ENCODE measurements around the gene ZNF500.

ZNF500 gene

DNA sequence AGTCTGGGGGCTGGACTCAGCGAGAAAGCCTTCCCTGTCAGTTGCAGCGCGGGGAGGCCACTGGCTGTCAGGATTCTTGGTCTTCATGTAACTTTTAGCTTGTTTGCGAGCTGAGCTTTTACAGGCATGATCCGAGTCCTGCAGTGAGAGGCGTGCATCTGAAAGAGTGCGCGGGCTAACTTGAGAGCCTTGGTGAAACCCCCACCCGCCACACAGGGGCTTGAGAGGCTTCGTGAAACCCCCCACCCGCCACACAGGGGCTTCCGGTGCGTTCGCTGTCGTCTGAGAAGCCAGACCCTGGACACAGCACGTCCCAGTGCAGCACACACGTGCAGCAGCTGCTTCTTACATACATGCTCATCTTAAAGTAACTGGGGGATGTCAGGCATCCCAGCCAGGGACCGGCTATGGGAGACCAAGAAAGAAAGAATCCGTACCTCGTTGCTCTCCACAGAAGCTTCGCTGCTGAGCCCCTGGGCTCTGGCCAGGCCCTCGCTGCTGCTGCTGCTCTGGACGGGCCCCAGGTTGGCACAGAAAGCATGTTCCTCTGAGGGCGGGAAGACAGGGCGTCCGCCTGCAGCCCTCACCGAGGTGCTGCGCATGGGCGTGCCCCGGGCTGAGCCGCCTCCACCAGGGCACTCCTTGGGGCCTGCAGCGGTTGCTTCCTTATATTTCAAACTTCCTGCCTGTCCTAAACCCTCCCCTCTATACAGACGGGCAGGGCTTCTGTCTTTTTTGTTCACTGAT, 65.8 kb downstream of the ZNF500 start:
- no peak for DNase-seq

DNA sequence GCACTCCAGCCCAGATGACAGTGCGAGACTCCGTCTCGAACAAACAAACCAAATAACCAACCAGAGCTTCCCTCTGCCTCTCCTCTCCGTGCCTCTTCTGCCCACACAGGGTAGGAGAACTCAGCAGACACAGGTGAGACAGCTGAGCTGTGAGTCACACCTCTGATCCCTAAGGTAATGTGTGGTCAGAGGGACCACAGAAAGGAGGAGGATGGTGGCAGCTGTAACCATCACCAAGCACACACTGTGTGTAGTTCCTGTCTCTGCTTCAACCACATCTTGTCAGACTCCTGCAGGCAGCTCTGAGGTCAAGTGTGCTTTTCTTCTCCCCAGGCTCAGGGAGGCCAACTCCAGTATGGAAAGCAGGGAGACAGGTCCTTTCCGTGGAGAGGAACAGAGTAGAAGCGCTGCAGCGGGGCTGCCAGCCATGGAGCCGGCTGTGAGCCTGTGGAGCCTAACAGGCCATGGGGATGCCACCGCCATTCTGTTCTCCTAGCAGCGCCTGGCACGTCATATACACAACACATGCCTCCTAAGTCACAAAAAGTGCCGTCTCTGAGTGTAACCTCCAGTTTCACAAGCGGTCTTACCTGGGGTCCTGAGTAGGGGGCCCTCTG, 66.5 kb downstream of the ZNF500 start:
- DNase-seq, result no peak

DNA sequence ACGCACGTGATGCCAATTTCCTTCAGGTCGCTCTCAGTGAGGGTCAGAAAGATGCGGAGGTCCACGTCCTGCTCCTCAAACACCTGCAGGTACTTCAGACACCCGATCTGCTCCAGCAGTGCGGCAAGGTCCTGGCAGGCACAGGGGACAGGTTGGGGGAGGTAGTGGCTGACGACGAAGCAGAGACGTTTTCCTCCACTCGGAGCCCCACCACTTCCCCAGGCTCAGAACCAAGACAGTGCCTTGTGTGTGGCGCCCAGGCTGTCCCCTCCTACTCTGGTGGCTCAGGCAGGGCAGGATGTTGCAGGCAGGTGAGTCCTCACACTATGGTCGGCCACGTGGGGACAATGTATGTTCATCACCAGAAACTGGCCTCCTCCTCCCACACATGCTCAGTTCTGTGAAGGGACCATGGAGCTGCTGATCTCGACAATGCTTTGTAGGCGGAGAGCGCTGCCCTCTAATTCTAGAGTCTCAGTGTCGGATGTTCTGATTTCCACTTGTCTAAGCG, 67.9 kb downstream of the ZNF500 start:
- DNase-seq, result no peak

DNA sequence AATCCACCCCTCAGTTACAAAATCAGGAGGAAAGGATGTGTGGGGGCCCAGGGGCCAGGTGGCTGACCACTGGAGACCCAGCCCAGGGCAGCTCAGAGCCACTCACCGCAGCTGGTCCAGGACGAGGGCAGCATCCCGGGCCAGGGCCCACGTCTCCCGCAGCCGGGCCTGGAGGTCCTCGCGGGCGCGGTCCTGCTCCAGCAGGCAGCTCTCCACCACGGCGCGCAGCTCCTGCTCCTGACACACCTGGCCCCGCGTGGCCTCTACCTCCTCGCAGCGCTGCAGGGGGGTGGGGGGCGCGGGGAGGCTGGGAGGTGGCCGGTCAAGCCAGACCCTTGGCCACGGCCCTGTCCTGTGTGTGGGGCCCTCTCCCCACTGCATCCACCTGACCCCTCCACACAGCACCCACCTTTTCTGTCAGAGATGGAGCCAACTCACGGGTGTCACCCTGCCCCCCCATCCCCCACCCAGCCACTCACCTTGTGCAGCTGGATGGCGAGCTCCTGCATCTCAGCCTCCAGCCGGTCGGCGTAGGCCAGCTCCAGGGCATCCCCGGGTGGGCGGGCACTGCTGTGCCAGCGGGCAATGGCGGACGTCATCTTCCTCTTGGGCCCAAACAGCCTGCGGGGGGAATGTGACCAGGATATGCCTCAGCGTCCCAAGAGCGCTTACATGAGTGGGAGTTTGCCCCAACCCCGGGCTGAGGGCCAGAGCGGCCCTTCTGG, 68.5 kb downstream of the ZNF500 start:
- DNase-seq, result no peak
